CD4-positive, alpha-beta T cell (primary cell): ENCODE data around the gene SHANK2. TPM values are rescaled to one million over a fixed set of nuclear protein-coding genes. Genes with fewer than 3 reads are reported as not detected.

Experiments used
- ATAC-seq: fragments of 200-7000 bp; cut with Tn5 transposase; one replicate; pipeline ENCODE4 v1.10.0; 2022; ENCODE audit warnings: mild to moderate bottlenecking; ENCODE audit not compliant: poor library complexity
- CTCF ChIA-PET: fragments of 350-600 bp; sonication (Branson Sonifier 250); formaldehyde crosslinking; loops from one replicate; lab custom pipeline; 2021; ENCODE audit warnings: antibody characterized with exemption, inconsistent platforms; lab: Charles Lee
- POLR2A ChIA-PET: fragments of 350-600 bp; sonication (Branson Sonifier 250); formaldehyde crosslinking; loops from one replicate; lab custom pipeline; 2021; ENCODE audit warnings: antibody characterized with exemption, inconsistent platforms; lab: Charles Lee
- DNase-seq, 14 experiments: peaks; one replicate each; pipeline ENCODE4 v3.0.0-alpha.2; 2013 to 2020; ENCODE audit warnings: mixed read lengths in 2 of 14
- H3K27ac ChIP-seq, 2 donors: one replicate each; pipeline versions ENCODE4 v1.5.1 to v1.7.0; 2013; ENCODE audit warnings: low read length in 2 of 2, low read depth in 1 of 2, mild to moderate bottlenecking in 1 of 2
- H3K27me3 ChIP-seq, 2 experiments: 1 replicate in 1 of 2; 2 replicates in 1 of 2; pipeline versions ENCODE4 v1.6.1 to v1.7.0; 2013; ENCODE audit warnings: low read length in 2 of 2, control low read depth in 1 of 2, mild to moderate bottlenecking in 1 of 2, moderate library complexity in 1 of 2; ENCODE audit not compliant: insufficient read depth in 2 of 2, control insufficient read depth in 1 of 2
- H3K36me3 ChIP-seq: one replicate; pipeline ENCODE4 v1.6.1; 2013; ENCODE audit warnings: low read length, control low read depth; ENCODE audit not compliant: insufficient read depth
- H3K4me1 ChIP-seq: one replicate; pipeline ENCODE4 v1.6.1; 2013; ENCODE audit warnings: low read length, control low read depth; ENCODE audit not compliant: insufficient read depth
- H3K4me3 ChIP-seq: one replicate; pipeline ENCODE4 v1.5.1; 2013; ENCODE audit warnings: mild to moderate bottlenecking, low read length, moderate library complexity
- H3K9me3 ChIP-seq, 2 experiments: 1 replicate in 1 of 2; 2 replicates in 1 of 2; pipeline versions ENCODE4 v1.6.1 to v1.7.0; 2013; ENCODE audit warnings: low read length in 2 of 2, mild to moderate bottlenecking in 2 of 2, control low read depth in 1 of 2, moderate library complexity in 1 of 2; ENCODE audit not compliant: control insufficient read depth in 1 of 2, insufficient read depth in 1 of 2
- H3K27ac Mint-ChIP-seq: one replicate; pipeline ENCODE4 v1.8.0; 2020; ENCODE audit warnings: mixed read lengths
- H3K27me3 Mint-ChIP-seq: one replicate; pipeline ENCODE4 v1.8.0; 2021; ENCODE audit warnings: mixed read lengths
- H3K36me3 Mint-ChIP-seq: one replicate; pipeline ENCODE4 v1.8.0; 2021; ENCODE audit warnings: low read depth, mixed read lengths
- H3K4me1 Mint-ChIP-seq: one replicate; pipeline ENCODE4 v1.8.0; 2021; ENCODE audit warnings: low read depth, mixed read lengths
- H3K4me3 Mint-ChIP-seq: one replicate; pipeline ENCODE4 v1.8.0; 2020; ENCODE audit warnings: mild to moderate bottlenecking, mixed read lengths
- H3K9me3 Mint-ChIP-seq: one replicate; pipeline ENCODE4 v1.8.0; 2020; ENCODE audit warnings: mixed read lengths
- CTCF ChIP-seq: fragments of 200-600 bp; IDR thresholded peaks from one replicate; pipeline ENCODE4 v1.8.0; 2022; ENCODE audit warnings: antibody characterized with exemption, mild to moderate bottlenecking
- intact Hi-C, 2 experiments: fragments of 100-400 bp; cut with DNase I in 1 of 2; cut with micrococcal nuclease in 1 of 2; formaldehyde crosslinking; loops; one replicate each; pipeline versions ENCODE4 v1.15.1 to v1.9.0; 2023 to 2025; cut with DNase I, micrococcal nuclease
- total RNA-seq, 174 experiments: library from RNA in 2 of 174; stranded (reverse) in 2 of 174; gene quantifications; one replicate each; pipeline ENCODE4 v1.2.3 and lab custom pipeline; 2021 to 2026

SHANK2 gene
- total RNA-seq, 2 experiments from 2014 or later, result not detected

GRCh38 chr11:71202598-71202944 lies 49.8 kb downstream of the SHANK2 start:
- Mint-ChIP-seq H3K27me3 (no peaks in the 10 kb centered on the region), H3K36me3 (no peaks in the 10 kb centered on the region), H3K4me1 (no peaks in the 10 kb centered on the region), H3K27ac (no peak overlapping the region), H3K4me3 (no peak overlapping the region), H3K9me3 (no peaks in the 10 kb centered on the region)
- CTCF ChIA-PET, result no interaction called here
- H3K36me3 ChIP-seq, result no peaks in the 10 kb centered on the region
- no peak for DNase-seq
- ATAC-seq, result no peak
- no peaks in the 10 kb centered on the region for H3K4me1 ChIP-seq
- POLR2A ChIA-PET, result no interaction called here
- no peak for TF ChIP-seq CTCF
- no peaks in the 10 kb centered on the region for H3K27me3 ChIP-seq
- intact Hi-C loops, result no loop called here
- no peaks in the 10 kb centered on the region for H3K9me3 ChIP-seq
- H3K4me3 ChIP-seq, result no peak overlapping the region
- H3K27ac ChIP-seq, result no peak overlapping the region

Other genes starting within 250 kb of the SHANK2 start
- gene DHCR7, start 195.8 kb upstream of the SHANK2 start, total RNA-seq, result 10 to 100 TPM; 30.2 to 30.6 TPM
- gene NADSYN1, start 200.6 kb upstream of the SHANK2 start, total RNA-seq, result 100 to 1,000 TPM; 106 to 112 TPM